ENCODE measurements around the gene SLC9A1.

Gene SLC9A1

DNA sequence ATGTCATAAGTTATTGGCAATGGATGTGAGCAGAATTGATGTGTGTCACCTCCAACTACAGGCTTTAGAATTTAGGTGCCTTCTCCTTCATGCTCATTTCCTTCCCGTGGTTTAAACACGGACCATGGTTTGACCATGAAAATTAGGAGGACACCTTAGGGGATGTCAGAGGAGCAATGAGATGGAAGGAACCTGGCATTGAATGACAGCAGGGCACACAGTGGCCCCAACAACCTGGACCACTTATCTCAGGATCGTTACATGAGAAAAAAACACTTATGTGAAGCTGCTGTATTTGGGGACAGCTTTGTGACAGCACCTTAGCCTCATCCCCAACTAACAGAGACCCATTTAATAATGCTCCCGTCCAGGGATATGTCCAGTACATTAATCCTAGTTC, 70.8 kb downstream of the SLC9A1 start:
- DNase-seq (ENCODE audit: insufficient read length, low spot score) = no peak
- FAIRE-seq = no peak

DNA sequence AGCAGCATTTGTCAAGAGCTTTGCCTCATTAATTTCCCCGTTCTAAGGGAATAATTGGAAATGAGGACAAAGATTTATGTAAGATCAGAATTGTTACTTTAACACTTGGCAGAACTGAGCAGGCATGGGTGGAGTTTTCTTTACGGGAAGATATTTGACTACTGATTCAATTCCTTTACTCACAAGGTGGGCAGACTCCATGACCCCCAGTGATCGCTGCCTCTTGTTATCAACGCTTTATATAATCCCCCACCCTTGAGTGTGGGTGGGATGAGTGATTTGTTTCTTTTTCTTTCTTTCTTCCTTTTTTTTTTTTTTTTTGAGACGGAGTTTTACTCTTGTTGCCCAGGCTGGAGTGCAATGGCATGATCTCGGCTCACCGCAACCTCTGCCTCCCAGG, 77.0 kb downstream of the SLC9A1 start:
- FAIRE-seq (no peak), DNase-seq (ENCODE audit: insufficient read length, low spot score) (no peak)

DNA sequence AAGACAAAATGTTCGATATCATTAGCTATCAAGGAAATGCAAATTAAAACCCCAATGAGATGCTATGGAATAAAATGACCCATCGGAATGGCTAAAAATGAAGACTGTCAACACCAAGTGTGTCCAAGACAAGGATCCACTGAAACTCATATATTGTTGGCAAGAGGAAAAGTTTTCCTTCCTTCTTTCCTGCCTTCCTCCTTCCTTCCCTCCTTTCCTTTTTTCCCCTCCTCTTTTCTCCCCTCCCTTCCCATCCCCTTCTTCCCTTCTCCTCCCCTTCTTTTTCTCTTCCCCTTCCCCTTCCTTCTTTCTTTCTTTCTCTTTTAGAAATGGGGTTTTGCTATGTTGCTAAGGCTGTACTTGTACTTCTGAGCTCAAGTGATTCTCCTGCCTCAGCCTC, 78.1 kb downstream of the SLC9A1 start:
- FAIRE-seq (no peak), DNase-seq (ENCODE audit: insufficient read length, low spot score) (no peak)

DNA sequence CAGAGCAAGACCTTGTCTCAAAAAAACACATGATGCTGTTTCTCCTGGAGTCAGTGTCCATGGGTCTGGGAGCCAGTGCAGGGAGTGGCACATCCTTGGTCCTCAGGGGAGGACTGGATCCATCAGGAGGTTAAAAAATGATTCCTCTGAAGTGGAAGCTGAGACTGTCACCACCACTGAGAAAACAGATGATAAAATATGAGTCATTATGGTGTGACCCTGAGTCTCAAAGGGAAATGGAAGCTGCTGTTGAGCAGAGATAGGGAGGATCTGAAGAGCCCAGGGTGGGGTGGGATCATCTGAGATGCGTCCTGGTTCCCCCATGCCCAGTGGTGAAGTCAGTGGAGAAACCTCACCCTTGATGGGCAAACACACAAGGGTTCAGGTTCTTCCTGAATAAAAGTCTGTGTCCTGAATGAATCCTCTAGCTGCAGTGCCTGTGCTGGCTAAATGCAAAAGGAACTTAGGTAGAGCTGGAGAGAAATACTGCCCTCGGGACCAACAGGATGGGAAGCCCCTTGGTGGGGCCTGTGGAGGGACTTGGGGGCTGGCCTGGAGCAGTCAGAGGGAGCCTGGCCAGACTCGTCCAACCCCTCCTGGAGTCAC, 80.6 kb downstream of the SLC9A1 start:
- DNase-seq (ENCODE audit: insufficient read length, low spot score) (peak; percentile 20), FAIRE-seq (no peak)

DNA sequence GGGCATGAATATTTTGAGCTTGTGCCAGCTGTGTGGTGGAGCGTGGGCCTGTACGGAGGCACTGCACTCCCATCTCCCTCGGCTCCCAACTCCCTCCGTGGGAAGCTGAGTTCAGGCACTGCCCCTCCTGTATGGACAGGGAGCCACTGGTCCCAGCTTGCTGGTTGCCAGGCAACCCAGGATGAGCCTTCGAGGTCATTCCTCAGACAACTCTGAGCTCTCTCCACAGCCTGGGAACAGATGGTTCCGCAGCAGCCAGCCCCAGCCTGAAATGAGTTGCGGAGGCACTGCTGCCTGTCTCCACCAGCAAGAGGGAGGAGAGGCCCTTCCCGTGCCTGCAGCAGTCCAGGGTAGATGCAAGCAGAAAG, 83.9 kb downstream of the SLC9A1 start:
- DNase-seq (ENCODE audit: insufficient read length, low spot score) (no peak), FAIRE-seq (no peak)

DNA sequence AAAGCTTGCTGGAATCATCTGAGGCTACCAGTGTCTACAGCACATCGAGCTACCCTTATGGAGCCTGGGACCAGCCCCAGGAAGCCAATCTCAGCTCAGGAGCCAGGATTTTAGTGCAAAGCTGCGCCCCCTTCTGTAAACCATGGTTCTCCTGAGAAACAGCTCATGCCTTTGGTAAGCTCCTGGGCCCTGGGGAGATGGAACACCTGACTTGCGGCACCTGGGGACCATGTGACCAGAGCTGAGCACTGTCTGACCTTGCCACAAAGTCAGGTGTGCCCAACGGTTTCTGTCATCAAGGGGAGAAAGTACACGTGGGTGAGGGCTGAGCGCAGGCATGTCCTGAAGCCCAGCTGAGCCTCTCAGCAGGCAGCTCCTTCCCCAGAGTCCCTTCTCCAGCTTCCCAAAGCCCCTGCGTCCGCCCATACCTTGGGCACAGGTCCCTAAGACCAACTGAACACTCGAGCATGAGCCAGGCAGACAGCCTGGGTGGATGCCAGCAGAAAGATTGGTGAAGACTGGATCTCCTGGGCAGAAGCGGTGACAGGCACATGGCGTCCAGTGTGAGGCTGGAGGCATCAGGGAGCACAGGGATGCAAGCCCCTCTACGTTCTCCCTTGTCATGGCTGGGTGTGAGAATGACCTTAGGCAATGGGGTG, 84.4 kb downstream of the SLC9A1 start:
- FAIRE-seq = no peak
- DNase-seq (ENCODE audit: insufficient read length, low spot score) = no peak

DNA sequence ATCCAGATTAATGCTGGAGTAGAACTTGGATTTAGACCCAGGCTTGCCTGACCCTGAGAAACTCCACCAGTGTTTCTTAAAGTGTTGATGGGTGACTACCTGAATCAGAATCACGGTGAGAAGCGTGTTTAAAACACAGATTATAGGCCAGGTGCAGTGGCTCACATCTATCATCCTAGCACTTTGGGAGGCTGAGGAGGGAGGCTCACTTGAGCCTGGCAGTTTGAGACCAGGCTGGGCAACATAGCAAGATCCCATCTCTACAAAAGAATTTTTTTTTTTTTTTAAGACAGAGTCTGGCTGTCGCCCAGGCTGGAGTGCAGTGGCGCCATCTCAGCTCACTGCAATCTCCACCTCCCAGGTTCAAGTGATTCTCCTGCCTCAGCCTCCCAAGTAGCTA, 86.0 kb downstream of the SLC9A1 start:
- no peak for FAIRE-seq
- no peak for DNase-seq (ENCODE audit: insufficient read length, low spot score)

DNA sequence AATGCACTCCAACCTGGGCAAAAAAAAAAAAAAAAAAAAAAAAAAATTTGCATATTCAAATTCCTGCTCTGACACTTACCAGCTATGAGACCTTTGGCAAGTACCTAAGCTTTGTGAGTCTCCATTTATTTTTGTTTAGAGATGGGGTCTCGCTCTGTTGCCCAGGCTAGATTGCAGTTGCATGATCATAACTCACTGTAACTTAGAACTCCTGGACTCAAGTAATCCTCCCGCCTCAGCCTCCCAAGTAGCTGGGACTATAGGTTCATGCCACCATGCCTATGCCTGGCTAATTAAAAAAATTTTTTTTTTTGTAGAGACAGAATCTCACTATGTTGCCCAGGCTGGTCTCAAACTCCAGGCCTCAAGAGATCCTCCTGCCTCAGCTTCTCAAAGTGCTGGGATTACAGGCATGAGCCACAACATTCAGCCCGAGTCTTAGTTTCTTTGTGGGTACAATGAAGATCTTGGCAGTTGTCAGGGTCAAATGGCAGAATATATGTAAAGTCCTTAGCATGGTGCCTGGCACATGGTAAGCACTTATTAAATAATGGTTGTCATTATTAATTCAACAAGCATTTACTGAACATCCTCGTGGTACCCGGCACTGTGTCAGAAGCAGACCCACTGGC, 88.8 kb downstream of the SLC9A1 start:
- no peak for FAIRE-seq
- no peak for DNase-seq (ENCODE audit: insufficient read length, low spot score)

DNA sequence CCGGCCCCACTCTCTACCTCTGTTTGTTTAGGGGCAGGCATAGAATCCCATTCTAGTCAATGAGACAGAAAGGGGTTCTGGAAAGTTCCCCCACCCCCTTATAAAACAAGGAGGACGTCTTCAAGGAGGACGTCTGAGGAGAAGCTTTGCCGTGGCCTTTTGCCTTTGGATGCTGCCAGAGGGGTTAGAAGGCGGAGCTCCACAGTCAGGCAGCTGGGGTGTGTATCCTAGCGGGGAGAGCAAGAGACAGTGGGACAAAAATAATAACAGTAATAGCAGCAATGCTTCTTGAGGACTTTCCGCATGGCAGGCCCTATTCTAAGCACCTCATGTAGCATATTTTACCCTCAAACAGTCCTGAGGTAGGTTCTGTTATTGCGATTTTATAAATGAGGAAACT, 94.0 kb downstream of the SLC9A1 start:
- no peak for FAIRE-seq

DNA sequence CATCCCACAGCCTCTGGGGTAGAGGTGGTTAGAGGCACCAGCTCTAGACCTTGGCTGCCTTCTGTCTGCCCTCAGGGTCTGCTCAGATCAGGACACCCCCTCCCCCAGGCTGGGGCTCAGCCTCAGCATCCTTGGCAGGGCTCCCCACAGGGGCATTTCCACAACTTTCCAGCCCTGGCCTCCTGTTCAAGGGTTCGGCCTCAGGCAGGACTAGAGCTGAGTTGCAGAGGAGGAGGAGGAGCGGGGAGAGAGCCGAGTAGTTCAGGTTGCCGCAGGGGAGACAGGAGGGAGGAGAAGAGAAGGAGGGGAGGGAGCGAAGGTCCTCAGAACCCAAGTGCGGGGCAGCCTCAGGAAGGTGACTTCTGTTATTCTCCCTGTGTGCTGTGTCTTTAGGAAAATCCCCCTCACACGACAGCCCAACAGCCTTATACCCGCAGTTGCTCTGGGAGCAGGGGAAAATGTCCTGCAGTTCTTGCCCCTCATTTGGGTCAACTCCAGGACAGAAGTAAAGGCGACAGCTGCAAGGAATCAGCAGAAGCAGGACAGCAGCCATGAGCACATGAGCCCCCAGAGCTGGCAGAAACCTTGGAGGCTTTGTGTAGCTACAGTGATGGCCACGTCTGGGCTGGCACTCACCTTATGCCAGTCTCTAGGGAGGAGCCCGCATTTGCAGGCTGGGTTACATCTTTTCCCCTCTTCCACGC, 95.8 kb downstream of the SLC9A1 start:
- FAIRE-seq (no peak), DNase-seq (ENCODE audit: insufficient read length, low spot score) (no peak)

More for the DNA sequence above, 94.0 kb downstream of the SLC9A1 start:
- no peak for DNase-seq (ENCODE audit: insufficient read length, low spot score)

DNA sequence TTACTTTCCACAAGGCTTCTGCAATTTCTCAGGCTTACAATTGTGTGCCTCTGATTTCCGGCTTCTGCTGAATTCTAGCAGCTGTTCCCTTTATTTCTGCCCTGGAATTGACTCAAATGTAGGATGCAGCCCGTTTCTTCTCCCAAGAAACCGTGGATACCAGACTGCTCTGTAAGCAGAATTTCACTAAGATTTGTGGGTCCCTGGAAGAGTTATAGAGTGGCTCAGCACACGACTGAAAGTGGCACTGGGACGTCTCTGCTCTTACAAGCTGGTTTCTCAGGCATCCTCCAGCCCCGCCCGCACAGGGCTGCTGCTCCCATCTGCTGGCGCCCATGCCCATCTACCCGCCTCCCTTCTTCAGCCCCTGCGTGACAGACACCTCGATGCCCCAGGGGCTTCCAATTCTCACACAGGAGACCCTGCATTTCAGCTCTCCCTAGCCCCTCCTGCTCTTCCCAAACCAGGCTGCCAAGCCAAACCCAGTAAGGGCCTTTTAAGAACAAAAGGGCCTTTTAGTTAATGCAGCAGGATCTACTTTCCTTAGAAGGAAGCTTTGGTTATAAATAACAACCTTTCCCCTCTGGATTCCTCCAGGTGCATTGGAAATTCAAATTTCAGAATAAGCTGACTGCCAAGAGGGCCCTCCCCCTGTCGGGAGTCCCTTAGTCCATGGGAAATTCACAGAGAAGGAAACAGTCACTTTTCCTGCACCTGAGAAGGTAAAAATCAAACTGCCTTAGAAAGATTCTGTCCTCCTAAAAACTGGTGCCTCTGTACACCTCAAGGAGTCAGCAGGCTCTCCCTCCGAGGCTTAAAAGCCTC, 96.9 kb downstream of the SLC9A1 start:
- DNase-seq (ENCODE audit: insufficient read length, low spot score) = no peak
- no peak for FAIRE-seq

DNA sequence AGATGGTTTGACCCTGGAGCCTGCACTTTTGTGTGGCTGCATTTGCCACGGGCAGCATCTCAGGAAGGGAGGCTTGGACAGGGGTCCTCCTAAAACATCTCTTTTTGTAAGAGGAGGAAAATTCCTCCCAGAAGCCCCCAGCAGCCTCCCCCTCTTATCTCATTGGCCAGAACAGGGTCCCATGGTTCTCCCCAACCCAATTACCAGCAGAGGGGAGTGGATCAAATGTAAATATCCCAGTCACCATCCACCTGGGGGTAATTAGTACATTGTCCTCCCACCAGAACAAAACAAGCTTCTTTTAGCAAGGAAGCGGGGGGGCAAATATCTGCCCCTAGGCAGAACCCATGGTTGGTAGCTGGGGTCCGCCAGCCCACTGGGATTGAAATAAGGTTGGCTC, 97.5 kb downstream of the SLC9A1 start:
- no peak for FAIRE-seq
- DNase-seq (ENCODE audit: insufficient read length, low spot score) = no peak

DNA sequence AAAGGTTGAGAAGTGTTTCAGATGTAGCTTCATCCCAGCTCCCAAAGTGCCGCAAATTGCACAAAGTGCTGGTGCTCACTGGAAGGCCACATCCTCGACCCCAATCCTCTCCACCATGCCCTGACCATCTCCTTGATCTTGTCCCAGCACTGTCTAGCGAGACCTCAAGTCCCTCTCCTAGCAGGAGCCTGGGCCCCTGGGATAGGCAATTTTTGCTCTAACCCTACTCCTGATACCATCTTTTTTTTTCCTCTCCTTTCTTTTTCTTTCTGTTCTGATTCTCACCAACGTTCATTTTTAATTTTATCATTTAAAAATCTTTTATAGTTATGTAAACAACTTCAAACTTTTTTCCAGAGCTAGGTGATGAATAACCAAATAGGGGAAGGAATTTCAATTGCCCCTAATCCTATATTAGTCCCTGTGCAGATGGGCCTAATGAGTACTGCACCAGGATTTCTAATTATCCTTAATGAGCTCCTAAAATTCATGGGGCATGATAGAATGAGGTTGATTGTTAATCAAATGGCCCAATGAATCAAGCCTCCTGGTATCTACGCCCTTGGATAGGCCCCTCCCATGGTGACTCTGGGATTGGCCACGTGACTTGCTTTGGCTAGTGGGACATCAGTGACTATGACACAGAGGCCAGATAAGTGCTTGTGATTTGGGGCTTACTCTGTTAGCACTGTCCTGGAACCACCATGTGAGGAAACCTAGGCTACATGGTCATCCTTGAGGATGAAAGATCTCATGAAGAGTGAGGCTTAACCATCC, 100.8 kb downstream of the SLC9A1 start:
- no peak for DNase-seq (ENCODE audit: insufficient read length, low spot score)
- FAIRE-seq = no peak

DNA sequence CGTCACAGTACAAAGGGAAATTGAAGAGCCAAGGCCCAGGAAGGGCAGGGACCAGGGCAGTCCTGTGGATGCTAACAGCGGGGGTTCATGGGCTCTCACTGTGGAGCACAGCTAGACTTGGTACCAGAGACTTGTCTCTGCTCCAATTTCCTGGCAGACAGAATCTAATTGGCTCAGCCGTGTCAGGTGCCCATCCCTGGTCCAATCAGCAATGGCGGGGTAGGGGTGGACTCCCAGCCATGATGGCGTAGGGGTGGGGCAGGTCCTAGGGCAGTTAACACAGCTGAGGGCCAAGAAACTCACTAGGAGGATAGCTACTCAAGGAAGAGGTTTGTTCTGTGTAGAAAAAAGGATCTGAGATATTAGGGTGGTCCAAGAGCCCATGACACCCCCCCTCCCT, 102.4 kb downstream of the SLC9A1 start:
- FAIRE-seq = no peak
- no peak for DNase-seq (ENCODE audit: insufficient read length, low spot score)

DNA sequence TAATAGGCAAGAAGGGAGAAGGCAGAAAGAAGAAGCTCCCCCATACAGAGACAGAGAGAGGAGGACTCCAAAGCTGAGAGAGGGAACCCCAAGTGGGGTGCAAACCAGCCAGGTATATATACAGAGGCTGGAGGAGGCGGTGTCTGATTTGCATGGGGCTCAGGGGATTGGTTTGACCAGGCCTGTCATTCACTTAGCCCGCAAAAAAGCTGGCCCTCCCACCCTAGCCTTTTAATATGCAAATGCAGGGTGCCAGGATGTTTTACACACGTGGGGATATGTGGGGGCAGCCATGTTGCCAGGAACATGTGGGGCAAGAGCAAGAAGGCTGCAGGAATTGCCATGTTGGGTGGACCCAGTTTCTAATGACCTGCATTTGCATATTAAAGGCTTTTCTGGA, 105.3 kb downstream of the SLC9A1 start:
- no peak for DNase-seq (ENCODE audit: insufficient read length, low spot score)
- no peak for FAIRE-seq

DNA sequence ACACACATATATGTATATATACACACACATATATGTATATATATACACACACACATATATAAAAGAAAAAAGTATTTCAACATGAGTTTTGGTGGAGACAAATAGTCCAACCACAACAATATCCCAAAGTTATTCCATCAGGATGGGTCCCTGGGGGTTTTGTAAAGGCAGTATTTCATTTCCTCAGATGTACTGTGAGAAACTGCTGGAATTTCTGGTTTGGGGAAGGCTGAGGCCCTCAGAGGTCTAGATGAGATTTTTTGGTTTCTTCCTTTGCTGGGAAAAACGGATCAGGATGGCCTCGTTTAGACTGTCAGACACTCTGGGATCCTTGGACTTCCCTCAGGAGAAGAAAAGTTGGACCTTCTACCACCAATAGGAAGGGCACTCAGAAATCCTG, 105.8 kb downstream of the SLC9A1 start:
- DNase-seq (ENCODE audit: insufficient read length, low spot score) (no peak), FAIRE-seq (no peak)
